ENCODE measurements around the gene TYMP. TPM values are rescaled to one million over a fixed set of nuclear protein-coding genes. Genes with fewer than 3 reads are reported as not detected.

The TYMP gene
- total RNA-seq, 1 experiment from 2014 or later: 5.9 TPM

DNA sequence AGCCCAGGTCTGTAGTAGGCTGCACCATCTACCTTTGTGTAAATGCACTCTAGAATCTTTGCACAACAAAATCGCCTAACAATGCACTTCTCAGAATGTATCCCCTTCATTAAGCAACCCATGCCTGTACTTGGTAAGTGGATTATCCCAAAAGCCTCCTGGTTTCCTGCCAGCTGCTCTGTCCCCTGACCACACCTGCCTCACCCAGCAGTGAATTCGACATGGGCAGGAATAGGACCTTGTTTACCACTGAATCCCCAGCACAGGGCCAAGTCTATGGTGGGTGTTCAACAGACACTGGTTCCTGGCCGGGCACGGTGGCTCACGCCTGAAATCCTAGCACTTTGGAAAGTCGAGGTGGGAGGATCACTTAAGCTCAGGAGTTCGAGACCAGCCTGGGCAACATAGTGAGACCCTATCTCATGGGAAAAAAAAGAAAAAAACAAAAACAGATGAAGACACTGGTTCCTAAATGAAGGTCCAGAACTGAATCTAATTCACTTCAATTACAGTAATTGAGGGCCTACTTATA lies 38.0 kb upstream of the TYMP start:
- no peak for TF ChIP-seq EZH2 (IDR thresholded peaks at IDR 0.05; ENCODE audit: low read depth)
- TF ChIP-seq, protein P1, sequence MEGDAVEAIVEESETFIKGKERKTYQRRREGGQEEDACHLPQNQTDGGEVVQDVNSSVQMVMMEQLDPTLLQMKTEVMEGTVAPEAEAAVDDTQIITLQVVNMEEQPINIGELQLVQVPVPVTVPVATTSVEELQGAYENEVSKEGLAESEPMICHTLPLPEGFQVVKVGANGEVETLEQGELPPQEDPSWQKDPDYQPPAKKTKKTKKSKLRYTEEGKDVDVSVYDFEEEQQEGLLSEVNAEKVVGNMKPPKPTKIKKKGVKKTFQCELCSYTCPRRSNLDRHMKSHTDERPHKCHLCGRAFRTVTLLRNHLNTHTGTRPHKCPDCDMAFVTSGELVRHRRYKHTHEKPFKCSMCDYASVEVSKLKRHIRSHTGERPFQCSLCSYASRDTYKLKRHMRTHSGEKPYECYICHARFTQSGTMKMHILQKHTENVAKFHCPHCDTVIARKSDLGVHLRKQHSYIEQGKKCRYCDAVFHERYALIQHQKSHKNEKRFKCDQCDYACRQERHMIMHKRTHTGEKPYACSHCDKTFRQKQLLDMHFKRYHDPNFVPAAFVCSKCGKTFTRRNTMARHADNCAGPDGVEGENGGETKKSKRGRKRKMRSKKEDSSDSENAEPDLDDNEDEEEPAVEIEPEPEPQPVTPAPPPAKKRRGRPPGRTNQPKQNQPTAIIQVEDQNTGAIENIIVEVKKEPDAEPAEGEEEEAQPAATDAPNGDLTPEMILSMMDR (conservative IDR thresholded peaks at IDR 0.05): no peak
- ChIA-PET CTCF (no interaction called here), POLR2A (ENCODE audit: unreplicated experiment) (no interaction called here)
- Histone ChIP-seq H3F3A (ENCODE audit: insufficient read depth, low read depth) (peaks cover 24% of the 10 kb centered on the region; the same call in 1 of the 2 replicates), H3K4me2 (no peak overlapping the region), H3K79me2 (ENCODE audit: low read depth) (no peaks in the 10 kb centered on the region), H3K36me3 (ENCODE audit: low read depth) (peaks cover 21% of the 10 kb centered on the region; the same call in 1 of the 2 replicates), H3K4me3 (no peak overlapping the region), H3K27me3 (ENCODE audit: insufficient read depth, low read depth) (no peaks in the 10 kb centered on the region), H3K4me1 (replicated peaks; ENCODE audit: insufficient read depth) (peaks cover 17% of the 10 kb centered on the region), H4K20me1 (ENCODE audit: insufficient read depth) (no peaks in the 10 kb centered on the region), H2AFZ (no peak overlapping the region), H3K9me2 (ENCODE audit: insufficient read depth) (no peaks in the 10 kb centered on the region), H3K27ac (no peak overlapping the region), H3K9me3 (ENCODE audit: insufficient read depth, low read depth) (no peaks in the 10 kb centered on the region)
- no TSS peak for BruUV-seq (replicated peaks)
- intact Hi-C loops (cut with micrococcal nuclease; ENCODE audit: unreplicated experiment): no loop called here
- DNase-seq: no peak

GRCh38 chr22:50564289-50564688 lies 34.5 kb upstream of the TYMP start:
- ChIA-PET CTCF (no interaction called here), POLR2A (ENCODE audit: unreplicated experiment) (no interaction called here)
- H3K4me3 ChIP-seq: no peak overlapping the region; the same call in 1 of the 2 replicates
- H3K27ac ChIP-seq: no peak overlapping the region
- no peak overlapping the region for H2AFZ ChIP-seq
- no peaks in the 10 kb centered on the region for H3K9me2 ChIP-seq (ENCODE audit: insufficient read depth)
- peaks cover 17% of the 10 kb centered on the region for H3K4me1 ChIP-seq (replicated peaks; ENCODE audit: insufficient read depth)
- H3K36me3 ChIP-seq (ENCODE audit: low read depth): peaks cover 4% of the 10 kb centered on the region; the same call in 1 of the 2 replicates
- H3F3A ChIP-seq (ENCODE audit: insufficient read depth, low read depth): peaks cover 24% of the 10 kb centered on the region; the same call in 1 of the 2 replicates
- H3K9me3 ChIP-seq (ENCODE audit: insufficient read depth, low read depth): no peaks in the 10 kb centered on the region
- no peak for DNase-seq
- H3K27me3 ChIP-seq (ENCODE audit: insufficient read depth, low read depth): no peaks in the 10 kb centered on the region
- H4K20me1 ChIP-seq (ENCODE audit: insufficient read depth): no peaks in the 10 kb centered on the region
- intact Hi-C loops (cut with micrococcal nuclease; ENCODE audit: unreplicated experiment): no loop called here
- no TSS peak for BruUV-seq (replicated peaks)
- TF ChIP-seq, protein P1 (conservative IDR thresholded peaks at IDR 0.05): no peak
- TF ChIP-seq EZH2 (IDR thresholded peaks at IDR 0.05; ENCODE audit: low read depth): no peak
- H3K79me2 ChIP-seq (ENCODE audit: low read depth): no peaks in the 10 kb centered on the region
- H3K4me2 ChIP-seq: peak overlapping the region; percentile 83

- H3K9me3 ChIP-seq (ENCODE audit: insufficient read depth, low read depth): no peaks in the 10 kb centered on the region
- no peaks in the 10 kb centered on the region for H4K20me1 ChIP-seq (ENCODE audit: insufficient read depth)
- BruUV-seq (replicated peaks): no TSS peak
- no peak overlapping the region for H3K27ac ChIP-seq
- peaks cover 17% of the 10 kb centered on the region for H3K4me1 ChIP-seq (replicated peaks; ENCODE audit: insufficient read depth)
- ChIA-PET CTCF (interaction anchor here (0.5 to 1.6 kb wide), 8 partner anchors 18 to 311 kb away, joined by 3 to 14 read pairs (median 5); partner anchors contain the start of genes KLHDC7B, LMF2, NCAPH2 and SCO2), POLR2A (ENCODE audit: unreplicated experiment) (interaction anchor here (0.6 to 1.1 kb wide), 3 partner anchors 12 to 31 kb away, joined by 3 to 18 read pairs (median 5); no protein-coding TSS in a partner anchor)
- DNase-seq: no peak
- no peaks in the 10 kb centered on the region for H3K9me2 ChIP-seq (ENCODE audit: insufficient read depth)
- H2AFZ ChIP-seq: peak overlapping the region; percentile 91
- H3K79me2 ChIP-seq (ENCODE audit: low read depth): no peaks in the 10 kb centered on the region
- H3K4me3 ChIP-seq: peak overlapping the region; percentile 70
- no peaks in the 10 kb centered on the region for H3K27me3 ChIP-seq (ENCODE audit: insufficient read depth, low read depth)
- peaks cover 24% of the 10 kb centered on the region; the same call in 1 of the 2 replicates for H3F3A ChIP-seq (ENCODE audit: insufficient read depth, low read depth)
- H3K36me3 ChIP-seq (ENCODE audit: low read depth): no peaks in the 10 kb centered on the region
- no peak for TF ChIP-seq EZH2 (IDR thresholded peaks at IDR 0.05; ENCODE audit: low read depth)
- peak overlapping the region; percentile 83 for H3K4me2 ChIP-seq
- intact Hi-C loops (cut with micrococcal nuclease; ENCODE audit: unreplicated experiment): loop anchor here (1.0 to 2.0 kb wide), 2 partner anchors 19 to 33 kb away; partner anchors contain the start of genes CHKB and TYMP
Measured at GRCh38 chr22:50563413-50564160, 33.8 kb upstream of the TYMP start.
